ENCODE measurements around the gene TSPAN11.

The TSPAN11 gene

GRCh38 chr12:30963709-30964564 lies 37.4 kb downstream of the TSPAN11 start:
- no peaks in the 10 kb centered on the region for H3K9me3 ChIP-seq (ENCODE audit: insufficient read depth, low read depth, low read length)
- no peaks in the 10 kb centered on the region for H3K4me1 ChIP-seq (ENCODE audit: insufficient read depth, low read length)
- no peak overlapping the region for H3K27ac ChIP-seq (ENCODE audit: low read length)
- no peaks in the 10 kb centered on the region for H3K36me3 ChIP-seq (ENCODE audit: insufficient read depth, low read depth, low read length)
- no peak overlapping the region for H3K9ac ChIP-seq (ENCODE audit: low read depth, low read length)
- no peak overlapping the region for H3K4me3 ChIP-seq (ENCODE audit: low read length)
- H3K27me3 ChIP-seq (ENCODE audit: insufficient read depth, low read length) = no peaks in the 10 kb centered on the region

GRCh38 chr12:30964896-30965612 lies 38.5 kb downstream of the TSPAN11 start:
- no peaks in the 10 kb centered on the region for H3K9me3 ChIP-seq (ENCODE audit: insufficient read depth, low read depth, low read length)
- H3K27ac ChIP-seq (ENCODE audit: low read length) = no peak overlapping the region
- no peak overlapping the region for H3K9ac ChIP-seq (ENCODE audit: low read depth, low read length)
- H3K27me3 ChIP-seq (ENCODE audit: insufficient read depth, low read length) = no peaks in the 10 kb centered on the region
- no peak overlapping the region for H3K4me3 ChIP-seq (ENCODE audit: low read length)
- H3K36me3 ChIP-seq (ENCODE audit: insufficient read depth, low read depth, low read length) = no peaks in the 10 kb centered on the region
- H3K4me1 ChIP-seq (ENCODE audit: insufficient read depth, low read length) = no peaks in the 10 kb centered on the region

- Histone ChIP-seq H3K27me3 (ENCODE audit: insufficient read depth, low read length) (no peaks in the 10 kb centered on the region), H3K4me1 (ENCODE audit: insufficient read depth, low read length) (no peaks in the 10 kb centered on the region), H3K9ac (ENCODE audit: low read depth, low read length) (no peak overlapping the region), H3K4me3 (ENCODE audit: low read length) (no peak overlapping the region), H3K9me3 (ENCODE audit: insufficient read depth, low read depth, low read length) (no peaks in the 10 kb centered on the region), H3K27ac (ENCODE audit: low read length) (no peak overlapping the region), H3K36me3 (ENCODE audit: insufficient read depth, low read depth, low read length) (no peaks in the 10 kb centered on the region)
Measured at GRCh38 chr12:30965613-30965985, 39.1 kb downstream of the TSPAN11 start.

- no peaks in the 10 kb centered on the region; the same call in 1 of the 2 replicates for H3K27me3 ChIP-seq (ENCODE audit: insufficient read depth, low read length)
- no peak overlapping the region for H3K4me3 ChIP-seq (ENCODE audit: low read length)
- no peak overlapping the region for H3K9ac ChIP-seq (ENCODE audit: low read depth, low read length)
- H3K27ac ChIP-seq (ENCODE audit: low read length) = no peak overlapping the region
- no peaks in the 10 kb centered on the region for H3K9me3 ChIP-seq (ENCODE audit: insufficient read depth, low read depth, low read length)
- no peaks in the 10 kb centered on the region for H3K4me1 ChIP-seq (ENCODE audit: insufficient read depth, low read length)
- H3K36me3 ChIP-seq (ENCODE audit: insufficient read depth, low read depth, low read length) = no peaks in the 10 kb centered on the region
Measured at GRCh38 chr12:30967026-30967425, 40.5 kb downstream of the TSPAN11 start.

GRCh38 chr12:30968211-30968610 lies 41.7 kb downstream of the TSPAN11 start:
- H3K4me3 ChIP-seq (ENCODE audit: low read length) = no peak overlapping the region
- no peaks in the 10 kb centered on the region for H3K9me3 ChIP-seq (ENCODE audit: insufficient read depth, low read depth, low read length)
- no peak overlapping the region for H3K27ac ChIP-seq (ENCODE audit: low read length)
- no peaks in the 10 kb centered on the region; the same call in 1 of the 2 replicates for H3K27me3 ChIP-seq (ENCODE audit: insufficient read depth, low read length)
- no peaks in the 10 kb centered on the region for H3K36me3 ChIP-seq (ENCODE audit: insufficient read depth, low read depth, low read length)
- no peaks in the 10 kb centered on the region for H3K4me1 ChIP-seq (ENCODE audit: insufficient read depth, low read length)
- no peak overlapping the region for H3K9ac ChIP-seq (ENCODE audit: low read depth, low read length)

GRCh38 chr12:30969006-30969405 lies 42.5 kb downstream of the TSPAN11 start:
- Histone ChIP-seq H3K27me3 (ENCODE audit: insufficient read depth, low read length) (no peaks in the 10 kb centered on the region; the same call in 1 of the 2 replicates), H3K27ac (ENCODE audit: low read length) (no peak overlapping the region), H3K9ac (ENCODE audit: low read depth, low read length) (no peak overlapping the region), H3K4me1 (ENCODE audit: insufficient read depth, low read length) (no peaks in the 10 kb centered on the region), H3K9me3 (ENCODE audit: insufficient read depth, low read depth, low read length) (no peaks in the 10 kb centered on the region), H3K36me3 (ENCODE audit: insufficient read depth, low read depth, low read length) (no peaks in the 10 kb centered on the region), H3K4me3 (ENCODE audit: low read length) (no peak overlapping the region)

GRCh38 chr12:30969606-30970395 lies 43.3 kb downstream of the TSPAN11 start:
- H3K27ac ChIP-seq (ENCODE audit: low read length) = no peak overlapping the region
- no peaks in the 10 kb centered on the region; the same call in 1 of the 2 replicates for H3K27me3 ChIP-seq (ENCODE audit: insufficient read depth, low read length)

GRCh38 chr12:30970559-30971197 lies 44.1 kb downstream of the TSPAN11 start:
- Histone ChIP-seq H3K4me1 (ENCODE audit: insufficient read depth, low read length) (no peaks in the 10 kb centered on the region), H3K9me3 (ENCODE audit: insufficient read depth, low read depth, low read length) (no peaks in the 10 kb centered on the region), H3K27ac (ENCODE audit: low read length) (no peak overlapping the region), H3K4me3 (ENCODE audit: low read length) (no peak overlapping the region), H3K36me3 (ENCODE audit: insufficient read depth, low read depth, low read length) (no peaks in the 10 kb centered on the region), H3K9ac (ENCODE audit: low read depth, low read length) (no peak overlapping the region), H3K27me3 (ENCODE audit: insufficient read depth, low read length) (no peaks in the 10 kb centered on the region; the same call in 1 of the 2 replicates)

More at GRCh38 chr12:30969606-30970395, 43.3 kb downstream of the TSPAN11 start:
- Histone ChIP-seq H3K4me3 (ENCODE audit: low read length) (no peak overlapping the region), H3K4me1 (ENCODE audit: insufficient read depth, low read length) (no peaks in the 10 kb centered on the region), H3K9ac (ENCODE audit: low read depth, low read length) (no peak overlapping the region), H3K36me3 (ENCODE audit: insufficient read depth, low read depth, low read length) (no peaks in the 10 kb centered on the region), H3K9me3 (ENCODE audit: insufficient read depth, low read depth, low read length) (no peaks in the 10 kb centered on the region)

GRCh38 chr12:30972035-30972434 lies 45.5 kb downstream of the TSPAN11 start:
- Histone ChIP-seq H3K27me3 (ENCODE audit: insufficient read depth, low read length) (no peaks in the 10 kb centered on the region; the same call in 1 of the 2 replicates), H3K9me3 (ENCODE audit: insufficient read depth, low read depth, low read length) (no peaks in the 10 kb centered on the region), H3K4me3 (ENCODE audit: low read length) (no peak overlapping the region), H3K36me3 (ENCODE audit: insufficient read depth, low read depth, low read length) (no peaks in the 10 kb centered on the region), H3K9ac (ENCODE audit: low read depth, low read length) (no peak overlapping the region), H3K4me1 (ENCODE audit: insufficient read depth, low read length) (no peaks in the 10 kb centered on the region), H3K27ac (ENCODE audit: low read length) (no peak overlapping the region)

GRCh38 chr12:30973175-30973574 lies 46.6 kb downstream of the TSPAN11 start:
- Histone ChIP-seq H3K9ac (ENCODE audit: low read depth, low read length) (no peak overlapping the region), H3K36me3 (ENCODE audit: insufficient read depth, low read depth, low read length) (no peaks in the 10 kb centered on the region), H3K4me1 (ENCODE audit: insufficient read depth, low read length) (0 out of 2 replicates have a peak, but pooled peaks cover 3% of the 10 kb centered on the region), H3K9me3 (ENCODE audit: insufficient read depth, low read depth, low read length) (no peaks in the 10 kb centered on the region), H3K4me3 (ENCODE audit: low read length) (no peak overlapping the region), H3K27ac (ENCODE audit: low read length) (no peak overlapping the region), H3K27me3 (ENCODE audit: insufficient read depth, low read length) (no peaks in the 10 kb centered on the region; the same call in 1 of the 2 replicates)

GRCh38 chr12:30973830-30974229 lies 47.3 kb downstream of the TSPAN11 start:
- Histone ChIP-seq H3K36me3 (ENCODE audit: insufficient read depth, low read depth, low read length) (no peaks in the 10 kb centered on the region), H3K4me3 (ENCODE audit: low read length) (no peak overlapping the region), H3K9me3 (ENCODE audit: insufficient read depth, low read depth, low read length) (no peaks in the 10 kb centered on the region), H3K27me3 (ENCODE audit: insufficient read depth, low read length) (no peaks in the 10 kb centered on the region; the same call in 1 of the 2 replicates), H3K27ac (ENCODE audit: low read length) (no peak overlapping the region), H3K4me1 (ENCODE audit: insufficient read depth, low read length) (0 out of 2 replicates have a peak, but pooled peaks cover 3% of the 10 kb centered on the region), H3K9ac (ENCODE audit: low read depth, low read length) (no peak overlapping the region)
